ENCODE data around the gene TNS2. TPM values are rescaled to one million over a fixed set of nuclear protein-coding genes. Genes with fewer than 3 reads are reported as not detected.
"Not testable (repeated sequence)": the region's sequence is repeated elsewhere in the genome, so short reads cannot be mapped to it uniquely, and the experiment has no call there.

The TNS2 gene
- total and polyA plus RNA-seq, 9 donors = 66.8 to 255 (median 190) TPM

DNA sequence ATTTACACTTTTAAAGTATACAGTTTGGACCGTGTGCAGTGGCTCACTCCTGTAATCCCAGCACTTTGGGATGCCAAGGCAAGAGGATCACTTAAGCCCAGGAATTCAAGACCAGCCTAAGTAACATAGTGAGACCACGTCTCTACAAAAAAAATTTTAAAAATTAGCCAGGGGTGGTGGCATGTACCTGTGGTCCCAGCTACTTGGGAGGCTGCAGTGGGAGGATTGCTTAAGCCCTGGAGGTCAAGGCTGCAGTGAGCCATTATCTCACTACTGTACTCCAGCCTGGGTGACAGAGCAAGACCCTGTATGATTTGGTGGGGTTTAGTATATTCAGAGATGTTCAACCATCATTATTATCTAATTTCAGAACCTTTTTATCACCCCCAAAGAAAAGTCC is 38.9 kb upstream of the TNS2 start:
- no peaks in the 10 kb centered on the region for H3K9me3 ChIP-seq
- no peak for DNase-seq
- TF ChIP-seq, protein P1, sequence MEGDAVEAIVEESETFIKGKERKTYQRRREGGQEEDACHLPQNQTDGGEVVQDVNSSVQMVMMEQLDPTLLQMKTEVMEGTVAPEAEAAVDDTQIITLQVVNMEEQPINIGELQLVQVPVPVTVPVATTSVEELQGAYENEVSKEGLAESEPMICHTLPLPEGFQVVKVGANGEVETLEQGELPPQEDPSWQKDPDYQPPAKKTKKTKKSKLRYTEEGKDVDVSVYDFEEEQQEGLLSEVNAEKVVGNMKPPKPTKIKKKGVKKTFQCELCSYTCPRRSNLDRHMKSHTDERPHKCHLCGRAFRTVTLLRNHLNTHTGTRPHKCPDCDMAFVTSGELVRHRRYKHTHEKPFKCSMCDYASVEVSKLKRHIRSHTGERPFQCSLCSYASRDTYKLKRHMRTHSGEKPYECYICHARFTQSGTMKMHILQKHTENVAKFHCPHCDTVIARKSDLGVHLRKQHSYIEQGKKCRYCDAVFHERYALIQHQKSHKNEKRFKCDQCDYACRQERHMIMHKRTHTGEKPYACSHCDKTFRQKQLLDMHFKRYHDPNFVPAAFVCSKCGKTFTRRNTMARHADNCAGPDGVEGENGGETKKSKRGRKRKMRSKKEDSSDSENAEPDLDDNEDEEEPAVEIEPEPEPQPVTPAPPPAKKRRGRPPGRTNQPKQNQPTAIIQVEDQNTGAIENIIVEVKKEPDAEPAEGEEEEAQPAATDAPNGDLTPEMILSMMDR (IDR thresholded peaks at IDR 0.05) = no peak
- TF ChIP-seq POLR2A (IDR thresholded peaks at IDR 0.05) = no peak
- TF ChIP-seq EP300 (IDR thresholded peaks at IDR 0.05) = no peak
- H3K4me3 ChIP-seq = no peak overlapping the region
- intact Hi-C loops (cut with DNase I) = no loop called here
- no peaks in the 10 kb centered on the region for H3K36me3 ChIP-seq
- peaks cover 2% of the 10 kb centered on the region for H3K4me1 ChIP-seq (ENCODE audit: insufficient read depth)
- H3K27ac ChIP-seq = no peak overlapping the region
- 65 to 82% (median 73%) methylated on average over 2 of the region's 2 CpGs for WGBS, 3 donors
- no peaks in the 10 kb centered on the region for H3K27me3 ChIP-seq

DNA sequence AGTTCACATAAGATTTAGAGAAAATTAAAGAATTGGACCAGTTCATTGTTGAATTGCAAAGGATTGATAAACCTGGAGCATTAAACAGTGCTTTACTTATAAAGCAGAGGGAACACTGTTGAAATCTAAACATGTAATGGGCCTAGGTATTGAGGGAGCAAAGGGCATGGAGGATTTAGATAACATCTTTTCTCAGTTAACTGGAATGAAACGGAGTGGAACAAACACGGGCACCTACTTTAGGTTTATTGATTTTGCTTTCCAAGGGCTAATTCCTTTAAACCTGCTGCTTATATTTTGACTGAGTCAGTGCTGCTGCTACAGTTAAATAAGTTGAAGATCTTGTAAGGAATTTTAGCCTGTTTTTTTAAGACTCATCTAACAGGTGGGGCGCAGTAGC is 38.0 kb upstream of the TNS2 start:
- H3K4me1 ChIP-seq (ENCODE audit: insufficient read depth) = peaks cover 2% of the 10 kb centered on the region
- H3K4me3 ChIP-seq = no peak overlapping the region
- H3K27ac ChIP-seq = no peak overlapping the region
- no peaks in the 10 kb centered on the region for H3K27me3 ChIP-seq
- 82 to 88% (median 85%) methylated on average over 3 of the region's 3 CpGs for WGBS, 3 donors
- DNase-seq = no peak
- TF ChIP-seq POLR2A (IDR thresholded peaks at IDR 0.05) (no peak), EP300 (IDR thresholded peaks at IDR 0.05) (no peak)
- TF ChIP-seq, protein P1 (IDR thresholded peaks at IDR 0.05) = no peak
- H3K9me3 ChIP-seq = no peaks in the 10 kb centered on the region
- intact Hi-C loops (cut with DNase I) = no loop called here
- H3K36me3 ChIP-seq = no peaks in the 10 kb centered on the region

DNA sequence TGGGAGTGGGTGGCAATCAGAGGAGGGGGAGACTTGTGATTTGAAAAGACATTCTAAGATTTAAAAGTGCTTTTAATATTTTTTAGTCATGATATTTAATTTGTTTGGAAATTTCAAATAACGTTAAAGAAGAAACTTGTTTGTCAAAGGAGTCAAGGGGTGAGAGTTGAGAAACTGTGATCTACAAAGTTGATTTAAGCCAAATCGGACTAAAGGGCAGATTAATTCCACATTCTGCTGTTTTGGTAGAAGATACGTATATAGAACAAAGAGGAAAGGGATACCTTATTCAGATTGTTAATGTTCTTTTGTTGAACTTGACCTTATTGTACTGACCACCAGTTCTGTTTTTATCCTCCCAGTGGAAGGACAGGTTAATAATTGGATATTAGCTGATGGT is 36.9 kb upstream of the TNS2 start:
- 70 to 83% (median 75%) methylated on average over 3 of the region's 3 CpGs for WGBS, 3 donors
- Histone ChIP-seq H3K27ac (no peak overlapping the region), H3K36me3 (no peaks in the 10 kb centered on the region), H3K4me3 (no peak overlapping the region), H3K27me3 (no peaks in the 10 kb centered on the region), H3K9me3 (no peaks in the 10 kb centered on the region), H3K4me1 (ENCODE audit: insufficient read depth) (peaks cover 2% of the 10 kb centered on the region)
- TF ChIP-seq, protein P1 (IDR thresholded peaks at IDR 0.05) = no peak
- TF ChIP-seq POLR2A (IDR thresholded peaks at IDR 0.05) = no peak
- no peak for TF ChIP-seq EP300 (IDR thresholded peaks at IDR 0.05)
- intact Hi-C loops (cut with DNase I) = no loop called here
- DNase-seq = no peak

DNA sequence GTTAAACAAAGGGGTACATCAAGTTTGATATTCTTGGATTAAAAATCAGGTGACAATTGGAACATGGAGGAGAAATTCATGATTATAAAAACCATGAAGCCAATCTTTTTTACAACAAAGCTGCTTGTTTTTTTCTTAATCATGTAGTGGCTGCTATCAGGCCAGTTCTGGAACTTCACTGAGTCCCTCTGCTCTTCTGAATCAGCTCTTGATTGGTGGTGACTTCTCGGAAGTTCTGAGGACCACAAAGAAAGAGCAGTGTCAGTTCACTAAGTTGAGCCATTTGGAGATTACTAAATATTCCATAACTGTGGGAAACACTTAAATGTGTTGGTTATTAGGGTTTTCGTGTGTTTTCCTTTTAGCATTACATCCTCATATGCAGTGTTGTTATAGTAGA is 35.2 kb upstream of the TNS2 start:
- Histone ChIP-seq H3K4me1 (ENCODE audit: insufficient read depth) (peaks cover 2% of the 10 kb centered on the region), H3K27me3 (no peaks in the 10 kb centered on the region), H3K4me3 (no peak overlapping the region), H3K36me3 (no peaks in the 10 kb centered on the region), H3K9me3 (no peaks in the 10 kb centered on the region), H3K27ac (no peak overlapping the region)
- WGBS, 3 donors = 82 to 83% (median 83%) methylated on average over 2 of the region's 2 CpGs
- intact Hi-C loops (cut with DNase I) = no loop called here
- DNase-seq = no peak
- TF ChIP-seq, protein P1 (IDR thresholded peaks at IDR 0.05) = no peak
- no peak for TF ChIP-seq EP300 (IDR thresholded peaks at IDR 0.05)
- TF ChIP-seq POLR2A (IDR thresholded peaks at IDR 0.05) = no peak

DNA sequence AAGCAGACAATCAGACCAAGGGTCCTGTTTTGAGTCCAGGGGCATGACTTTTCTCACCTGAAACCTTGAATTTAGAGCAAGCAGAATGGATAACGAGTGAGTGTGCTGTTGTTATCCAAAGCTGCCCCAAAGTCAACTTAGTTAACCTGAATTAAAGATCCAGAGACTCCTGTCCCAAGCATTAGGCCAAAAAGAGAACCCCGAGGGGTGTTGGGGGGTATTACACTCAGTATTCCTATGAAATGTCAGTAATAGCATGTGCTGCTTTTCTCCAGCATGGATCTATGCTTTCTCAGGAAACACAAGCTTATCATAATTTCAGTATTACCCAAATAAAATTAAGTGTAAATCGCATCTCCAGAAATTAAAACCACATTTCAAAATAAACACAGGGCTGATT is 24.6 kb upstream of the TNS2 start:
- Histone ChIP-seq H3K9me3 (no peaks in the 10 kb centered on the region), H3K4me3 (no peak overlapping the region), H3K27me3 (no peaks in the 10 kb centered on the region), H3K27ac (no peak overlapping the region), H3K4me1 (ENCODE audit: insufficient read depth) (no peaks in the 10 kb centered on the region), H3K36me3 (no peaks in the 10 kb centered on the region)
- TF ChIP-seq, protein P1 (IDR thresholded peaks at IDR 0.05) = no peak
- TF ChIP-seq POLR2A (IDR thresholded peaks at IDR 0.05) = no peak
- no peak for TF ChIP-seq EP300 (IDR thresholded peaks at IDR 0.05)
- 63 to 82% (median 68%) methylated on average over 3 of the region's 3 CpGs for WGBS, 3 donors
- intact Hi-C loops (cut with DNase I) = no loop called here
- DNase-seq = no peak

DNA sequence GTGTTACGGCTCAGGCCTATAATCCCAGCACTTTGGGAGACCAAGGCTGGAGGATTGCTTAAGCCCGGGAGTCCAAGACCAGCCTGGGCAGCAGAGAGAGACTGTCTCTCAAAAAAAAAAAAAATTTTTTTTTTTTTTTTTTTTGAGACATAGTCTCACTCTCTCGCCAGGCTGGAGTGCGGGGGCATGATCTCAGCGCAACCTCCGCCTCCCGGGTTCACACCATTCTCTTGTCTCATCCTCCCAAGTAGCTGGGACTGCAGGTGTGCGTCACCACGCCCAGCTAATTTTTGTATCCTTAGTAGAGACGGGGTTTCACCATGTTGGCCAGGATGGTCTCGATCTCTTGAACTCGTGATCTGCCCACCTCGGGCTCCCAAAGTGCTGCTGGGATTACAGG is 22.9 kb upstream of the TNS2 start:
- H3K9me3 ChIP-seq; DNase-seq; H3K4me3 ChIP-seq; H3K27me3 ChIP-seq; H3K27ac ChIP-seq; H3K4me1 ChIP-seq (ENCODE audit: insufficient read depth); H3K36me3 ChIP-seq; intact Hi-C loops (cut with DNase I): not testable (repeated sequence)
- 85 to 89% (median 87%) methylated on average over 13 of the region's 13 CpGs for WGBS, 3 donors

Data from ovary (tissue), 9 donors.